ENCODE measurements around the gene NPB.
A peak's percentile ranks its signal among the peaks of the same experiment; 100 is the strongest.

NPB gene

GRCh38 chr17:81868674-81869220 is 33.3 kb upstream of the NPB start:
- in situ Hi-C loops (cut with MboI; ENCODE audit: low pct_unique_long_range_greater_than_20kb, low sequenced_read_pairs) = no loop called here
- no peak for DNase-seq

- DNase-seq = peak; percentile 51
Observed at GRCh38 chr17:81869221-81870130, 32.6 kb upstream of the NPB start.

GRCh38 chr17:81870131-81870980 is 31.7 kb upstream of the NPB start:
- peak; percentile 41 for DNase-seq
- in situ Hi-C loops (cut with MboI; ENCODE audit: low pct_unique_long_range_greater_than_20kb, low sequenced_read_pairs) = no loop called here

More at GRCh38 chr17:81869221-81870130, 32.6 kb upstream of the NPB start:
- in situ Hi-C loops (cut with MboI; ENCODE audit: low pct_unique_long_range_greater_than_20kb, low sequenced_read_pairs) = no loop called here

GRCh38 chr17:81870981-81871386 is 31.1 kb upstream of the NPB start, which contains the start of gene ARHGDIA:
TSS of gene ARHGDIA (minus strand) at chr17:81871337. CDS start at chr17:81869930, 1,407 bp downstream.
- in situ Hi-C loops (cut with MboI; ENCODE audit: low pct_unique_long_range_greater_than_20kb, low sequenced_read_pairs) = no loop called here
- no peak for DNase-seq

GRCh38 chr17:81871387-81872230 is 30.4 kb upstream of the NPB start:
- in situ Hi-C loops (cut with MboI; ENCODE audit: low pct_unique_long_range_greater_than_20kb, low sequenced_read_pairs) = no loop called here
- peak; percentile 81 for DNase-seq

GRCh38 chr17:81877569-81877968 is 24.5 kb upstream of the NPB start:
- in situ Hi-C loops (cut with MboI; ENCODE audit: low pct_unique_long_range_greater_than_20kb, low sequenced_read_pairs) = no loop called here
- DNase-seq = no peak

- in situ Hi-C loops (cut with MboI; ENCODE audit: low pct_unique_long_range_greater_than_20kb, low sequenced_read_pairs) = no loop called here
- no peak for DNase-seq
Observed at GRCh38 chr17:81878294-81878693, 23.7 kb upstream of the NPB start.

- no peak for DNase-seq
- in situ Hi-C loops (cut with MboI; ENCODE audit: low pct_unique_long_range_greater_than_20kb, low sequenced_read_pairs) = no loop called here
Observed at GRCh38 chr17:81879121-81879520, 22.9 kb upstream of the NPB start.

GRCh38 chr17:81884520-81884919 is 17.5 kb upstream of the NPB start:
- in situ Hi-C loops (cut with MboI; ENCODE audit: low pct_unique_long_range_greater_than_20kb, low sequenced_read_pairs) = no loop called here
- no peak for DNase-seq

GRCh38 chr17:81884968-81885367 is 17.1 kb upstream of the NPB start:
- no peak for DNase-seq
- in situ Hi-C loops (cut with MboI; ENCODE audit: low pct_unique_long_range_greater_than_20kb, low sequenced_read_pairs) = no loop called here

- in situ Hi-C loops (cut with MboI; ENCODE audit: low pct_unique_long_range_greater_than_20kb, low sequenced_read_pairs) = no loop called here
Observed at GRCh38 chr17:81885454-81885853, 16.6 kb upstream of the NPB start.

GRCh38 chr17:81885869-81886548 is 16.0 kb upstream of the NPB start:
- in situ Hi-C loops (cut with MboI; ENCODE audit: low pct_unique_long_range_greater_than_20kb, low sequenced_read_pairs) = no loop called here
- no peak for DNase-seq

More at GRCh38 chr17:81885454-81885853, 16.6 kb upstream of the NPB start:
- no peak for DNase-seq

GRCh38 chr17:81888105-81888987 is 13.7 kb upstream of the NPB start:
- DNase-seq = no peak
- in situ Hi-C loops (cut with MboI; ENCODE audit: low pct_unique_long_range_greater_than_20kb, low sequenced_read_pairs) = no loop called here

GRCh38 chr17:81888988-81889595 is 12.9 kb upstream of the NPB start:
- in situ Hi-C loops (cut with MboI; ENCODE audit: low pct_unique_long_range_greater_than_20kb, low sequenced_read_pairs) = no loop called here
- no peak for DNase-seq

- in situ Hi-C loops (cut with MboI; ENCODE audit: low pct_unique_long_range_greater_than_20kb, low sequenced_read_pairs) = no loop called here
- DNase-seq = no peak
Observed at GRCh38 chr17:81889602-81890001, 12.4 kb upstream of the NPB start.

- in situ Hi-C loops (cut with MboI; ENCODE audit: low pct_unique_long_range_greater_than_20kb, low sequenced_read_pairs) = no loop called here
- DNase-seq = no peak
Observed at GRCh38 chr17:81890447-81891302, 11.4 kb upstream of the NPB start.
